ENCODE results near the gene GADD45B. TPM values are rescaled to one million over a fixed set of nuclear protein-coding genes. Genes with fewer than 3 reads are reported as not detected.
"Not testable (repeated sequence)": the region's sequence is repeated elsewhere in the genome, so short reads cannot be mapped to it uniquely, and the experiment has no call there.

GADD45B gene
- polyA plus RNA-seq, 1 donor from 2014 or later, result not detected

GRCh38 chr19:2516727-2517126, 40.8 kb downstream of the GADD45B start:
- no peaks in the 10 kb centered on the region for H3K9me3 ChIP-seq (ENCODE audit: low read length)
- no peaks in the 10 kb centered on the region for H4K20me1 ChIP-seq (ENCODE audit: insufficient read depth)
- no peak for TF ChIP-seq REST (IDR thresholded peaks at IDR 0.05; ENCODE audit: borderline replicate concordance)
- no peak for TF ChIP-seq TAF1 (IDR thresholded peaks at IDR 0.05; ENCODE audit: low read depth)
- no peak for TF ChIP-seq EP300 (conservative IDR thresholded peaks at IDR 0.05; ENCODE audit: poor library complexity, severe bottlenecking)
- no peak for TF ChIP-seq RAD21 (conservative IDR thresholded peaks at IDR 0.05)
- no peak for TF ChIP-seq EZH2 (IDR thresholded peaks at IDR 0.05; ENCODE audit: borderline replicate concordance, insufficient read depth, low read length, poor library complexity, severe bottlenecking)
- no peak for TF ChIP-seq SMC3 (conservative IDR thresholded peaks at IDR 0.05; ENCODE audit: poor library complexity)
- no peak for TF ChIP-seq CTCF (IDR thresholded peaks at IDR 0.05; ENCODE audit: poor library complexity, severe bottlenecking)
- H3K36me3 ChIP-seq (ENCODE audit: insufficient read depth, low read length), result no peaks in the 10 kb centered on the region
- no peaks in the 10 kb centered on the region for H3K27me3 ChIP-seq (ENCODE audit: insufficient read depth, low read depth, low read length)
- H3K27ac ChIP-seq (ENCODE audit: low read length), result no peak overlapping the region
- H3K9ac ChIP-seq (ENCODE audit: low read length), result no peak overlapping the region
- H3K4me2 ChIP-seq (ENCODE audit: low read length), result no peak overlapping the region
- no peak overlapping the region for H3K4me3 ChIP-seq (ENCODE audit: low read length)
- H3K79me2 ChIP-seq (replicated peaks; ENCODE audit: insufficient read depth, low read length), result no peaks in the 10 kb centered on the region
- H2AFZ ChIP-seq (ENCODE audit: low read depth, low read length), result no peak overlapping the region
- no peaks in the 10 kb centered on the region for H3F3A ChIP-seq (ENCODE audit: insufficient read depth, low read length, poor library complexity, severe bottlenecking)
- H3K9me2 ChIP-seq (ENCODE audit: insufficient read depth, low read length), result no peaks in the 10 kb centered on the region

DNA sequence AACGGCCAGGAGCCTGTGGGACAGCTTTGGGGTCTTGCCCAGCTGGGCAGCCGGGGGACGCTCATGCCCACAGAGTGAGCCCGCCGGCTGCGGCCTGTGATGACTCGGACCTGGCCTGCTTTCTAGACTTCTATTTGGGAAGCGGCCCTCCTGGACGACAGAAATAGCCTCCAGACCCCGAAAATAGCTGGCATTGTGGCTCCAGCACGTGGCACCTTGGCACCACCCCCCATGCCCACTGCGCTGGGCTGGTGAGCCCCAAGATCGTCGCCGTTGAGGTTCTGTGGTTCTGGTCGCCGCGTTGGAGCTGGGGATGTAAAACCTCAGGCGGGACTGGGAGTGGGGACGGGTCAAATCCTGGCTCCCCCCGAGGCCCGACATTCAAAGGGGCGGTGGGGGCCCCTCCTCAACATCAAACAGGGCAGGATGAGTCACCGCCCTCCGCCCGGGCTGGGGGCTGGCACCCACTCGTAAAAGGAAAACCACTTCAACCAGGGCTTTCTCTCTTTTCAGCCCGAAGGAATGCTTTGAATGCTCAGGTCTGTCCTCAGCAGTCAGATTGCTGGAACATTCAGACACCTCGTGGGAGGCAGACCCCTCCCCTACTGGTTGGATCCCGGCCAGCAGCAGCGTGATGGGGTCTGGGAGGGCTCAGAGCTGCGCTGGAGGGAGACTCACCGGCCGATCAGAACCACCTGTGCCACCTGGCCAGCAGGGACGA, 42.1 kb downstream of the GADD45B start:
- H3K27ac ChIP-seq (ENCODE audit: low read length), result no peak overlapping the region
- no peak overlapping the region for H3K4me2 ChIP-seq (ENCODE audit: low read length)
- no peaks in the 10 kb centered on the region for H3K36me3 ChIP-seq (ENCODE audit: insufficient read depth, low read length)
- H3K9me3 ChIP-seq (ENCODE audit: low read length), result no peaks in the 10 kb centered on the region
- H3F3A ChIP-seq (ENCODE audit: insufficient read depth, low read length, poor library complexity, severe bottlenecking), result no peaks in the 10 kb centered on the region
- H4K20me1 ChIP-seq (ENCODE audit: insufficient read depth), result no peaks in the 10 kb centered on the region
- H3K79me2 ChIP-seq (replicated peaks; ENCODE audit: insufficient read depth, low read length), result no peaks in the 10 kb centered on the region
- no peak overlapping the region for H3K4me3 ChIP-seq (ENCODE audit: low read length)
- H2AFZ ChIP-seq (ENCODE audit: low read depth, low read length), result no peak overlapping the region
- H3K27me3 ChIP-seq (ENCODE audit: insufficient read depth, low read depth, low read length), result no peaks in the 10 kb centered on the region
- TF ChIP-seq TAF1 (IDR thresholded peaks at IDR 0.05; ENCODE audit: low read depth) (no peak), CTCF (IDR thresholded peaks at IDR 0.05; ENCODE audit: poor library complexity, severe bottlenecking) (no peak), REST (IDR thresholded peaks at IDR 0.05; ENCODE audit: borderline replicate concordance) (no peak), POLR2AphosphoS5 (IDR thresholded peaks at IDR 0.05) (no peak), EZH2 (IDR thresholded peaks at IDR 0.05; ENCODE audit: borderline replicate concordance, insufficient read depth, low read length, poor library complexity, severe bottlenecking) (no peak), SMC3 (conservative IDR thresholded peaks at IDR 0.05; ENCODE audit: poor library complexity) (no peak), EP300 (conservative IDR thresholded peaks at IDR 0.05; ENCODE audit: poor library complexity, severe bottlenecking) (no peak), RAD21 (conservative IDR thresholded peaks at IDR 0.05) (no peak), MXI1 (conservative IDR thresholded peaks at IDR 0.05; ENCODE audit: poor library complexity, severe bottlenecking) (no peak)
- no peaks in the 10 kb centered on the region for H3K9me2 ChIP-seq (ENCODE audit: insufficient read depth, low read length)
- no peak overlapping the region for H3K9ac ChIP-seq (ENCODE audit: low read length)

DNA sequence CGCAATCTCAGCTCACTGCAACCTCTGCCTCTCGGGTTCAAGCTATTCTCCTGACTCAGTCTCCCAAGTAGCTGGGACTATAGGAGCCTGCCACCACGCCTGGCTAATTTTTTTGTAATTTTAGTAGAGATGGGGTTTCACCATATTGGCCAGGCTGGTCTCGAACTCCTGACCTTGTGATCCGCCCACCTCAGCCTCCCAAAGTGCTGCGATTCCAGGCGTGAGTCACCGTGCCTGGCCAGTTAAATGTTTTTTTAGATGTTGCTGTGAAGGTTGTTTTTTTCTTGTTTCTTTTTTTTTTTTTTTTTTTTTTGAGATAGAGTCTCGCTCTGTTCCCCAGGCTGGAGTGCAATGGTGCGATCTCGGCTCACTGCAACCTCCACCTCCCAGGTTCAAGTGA, 42.9 kb downstream of the GADD45B start:
- H3K9me3 ChIP-seq (ENCODE audit: low read length); H4K20me1 ChIP-seq (ENCODE audit: insufficient read depth); H3K9ac ChIP-seq (ENCODE audit: low read length); H3K9me2 ChIP-seq (ENCODE audit: insufficient read depth, low read length); H2AFZ ChIP-seq (ENCODE audit: low read depth, low read length); H3K4me2 ChIP-seq (ENCODE audit: low read length); H3F3A ChIP-seq (ENCODE audit: insufficient read depth, low read length, poor library complexity, severe bottlenecking); H3K36me3 ChIP-seq (ENCODE audit: insufficient read depth, low read length); H3K27ac ChIP-seq (ENCODE audit: low read length); H3K4me3 ChIP-seq (ENCODE audit: low read length); H3K79me2 ChIP-seq (replicated peaks; ENCODE audit: insufficient read depth, low read length); H3K27me3 ChIP-seq (ENCODE audit: insufficient read depth, low read depth, low read length): not testable (repeated sequence)

All from neural cell (in vitro differentiated cells).